ENCODE measurements around the gene ACOX3.

GRCh38 chr4:8323947-8324555, 116.5 kb downstream of the ACOX3 start:
- no peak for TF ChIP-seq TAF1 (IDR thresholded peaks at IDR 0.05; ENCODE audit: low read depth, low read length)
- TF ChIP-seq POLR2A (IDR thresholded peaks at IDR 0.05; ENCODE audit: low read depth, low read length): no peak
- TF ChIP-seq PAX5 (IDR thresholded peaks at IDR 0.05; ENCODE audit: insufficient read depth, low read length, severe bottlenecking): no peak
- no peak for TF ChIP-seq POLR2AphosphoS5 (IDR thresholded peaks at IDR 0.05; ENCODE audit: low read depth, low read length)
- TF ChIP-seq SPI1 (IDR thresholded peaks at IDR 0.05; ENCODE audit: low read depth, low read length): no peak

Measured in GM12891 (cell line).